ENCODE data around the gene EXOC8. TPM values are rescaled to one million over a fixed set of nuclear protein-coding genes. Genes with fewer than 3 reads are reported as not detected.

EXOC8 gene
- total RNA-seq, 1 donor from 2014 or later = 20.6 TPM

GRCh38 chr1:231359113-231359512 is 21.5 kb upstream of the EXOC8 start:
- DNase-seq = no peak
- peaks cover 5% of the 10 kb centered on the region for H3K36me3 ChIP-seq
- no peaks in the 10 kb centered on the region for H3K9me3 ChIP-seq
- no peak overlapping the region for H3K4me3 ChIP-seq
- H3K4me1 ChIP-seq = peaks cover 4% of the 10 kb centered on the region
- H3K27ac ChIP-seq = no peak overlapping the region
- peak; percentile 46 to 57 for ATAC-seq
- intact Hi-C loops (cut with DNase I) = loop anchor here (10.0 kb wide), 1 partner anchor 246 kb away; no protein-coding TSS in a partner anchor
- H3K27me3 ChIP-seq (ENCODE audit: low read depth) = no peaks in the 10 kb centered on the region
- TF ChIP-seq, protein P1, sequence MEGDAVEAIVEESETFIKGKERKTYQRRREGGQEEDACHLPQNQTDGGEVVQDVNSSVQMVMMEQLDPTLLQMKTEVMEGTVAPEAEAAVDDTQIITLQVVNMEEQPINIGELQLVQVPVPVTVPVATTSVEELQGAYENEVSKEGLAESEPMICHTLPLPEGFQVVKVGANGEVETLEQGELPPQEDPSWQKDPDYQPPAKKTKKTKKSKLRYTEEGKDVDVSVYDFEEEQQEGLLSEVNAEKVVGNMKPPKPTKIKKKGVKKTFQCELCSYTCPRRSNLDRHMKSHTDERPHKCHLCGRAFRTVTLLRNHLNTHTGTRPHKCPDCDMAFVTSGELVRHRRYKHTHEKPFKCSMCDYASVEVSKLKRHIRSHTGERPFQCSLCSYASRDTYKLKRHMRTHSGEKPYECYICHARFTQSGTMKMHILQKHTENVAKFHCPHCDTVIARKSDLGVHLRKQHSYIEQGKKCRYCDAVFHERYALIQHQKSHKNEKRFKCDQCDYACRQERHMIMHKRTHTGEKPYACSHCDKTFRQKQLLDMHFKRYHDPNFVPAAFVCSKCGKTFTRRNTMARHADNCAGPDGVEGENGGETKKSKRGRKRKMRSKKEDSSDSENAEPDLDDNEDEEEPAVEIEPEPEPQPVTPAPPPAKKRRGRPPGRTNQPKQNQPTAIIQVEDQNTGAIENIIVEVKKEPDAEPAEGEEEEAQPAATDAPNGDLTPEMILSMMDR (IDR thresholded peaks at IDR 0.05) = no peak

- Histone ChIP-seq H3K27ac (no peak overlapping the region), H3K36me3 (peaks cover 8% of the 10 kb centered on the region), H3K9me3 (no peaks in the 10 kb centered on the region), H3K27me3 (ENCODE audit: low read depth) (no peaks in the 10 kb centered on the region), H3K4me3 (no peak overlapping the region), H3K4me1 (peaks cover 4% of the 10 kb centered on the region)
- intact Hi-C loops (cut with DNase I) = loop anchor here (10.0 kb wide), 1 partner anchor 247 kb away; no protein-coding TSS in a partner anchor
- TF ChIP-seq, protein P1 (IDR thresholded peaks at IDR 0.05) = peak; percentile 74
- ATAC-seq (peak; percentile 88 to 89), DNase-seq (no peak)
Measured at GRCh38 chr1:231357831-231358354, 20.2 kb upstream of the EXOC8 start.

- DNase-seq = no peak
- intact Hi-C loops (cut with DNase I) = loop anchor here (10.0 kb wide), 1 partner anchor 248 kb away; no protein-coding TSS in a partner anchor
- peaks cover 4% of the 10 kb centered on the region for H3K4me1 ChIP-seq
- H3K27ac ChIP-seq = no peak overlapping the region
- TF ChIP-seq, protein P1 (IDR thresholded peaks at IDR 0.05) = no peak
- no peaks in the 10 kb centered on the region for H3K27me3 ChIP-seq (ENCODE audit: low read depth)
- H3K36me3 ChIP-seq = peaks cover 15% of the 10 kb centered on the region
- ATAC-seq = no peak
- no peaks in the 10 kb centered on the region for H3K9me3 ChIP-seq
- H3K4me3 ChIP-seq = no peak overlapping the region
Measured at GRCh38 chr1:231357187-231357772, 19.6 kb upstream of the EXOC8 start.

- Histone ChIP-seq H3K4me3 (no peak overlapping the region), H3K27ac (no peak overlapping the region), H3K27me3 (ENCODE audit: low read depth) (no peaks in the 10 kb centered on the region), H3K9me3 (no peaks in the 10 kb centered on the region), H3K4me1 (peaks cover 4% of the 10 kb centered on the region), H3K36me3 (peaks cover 36% of the 10 kb centered on the region)
- TF ChIP-seq, protein P1 (IDR thresholded peaks at IDR 0.05) = no peak
- DNase-seq = no peak
- intact Hi-C loops (cut with DNase I) = loop anchor here (10.0 kb wide), 1 partner anchor 250 kb away; no protein-coding TSS in a partner anchor
- no peak for ATAC-seq
Measured at GRCh38 chr1:231355171-231355570, 17.5 kb upstream of the EXOC8 start.

DNA sequence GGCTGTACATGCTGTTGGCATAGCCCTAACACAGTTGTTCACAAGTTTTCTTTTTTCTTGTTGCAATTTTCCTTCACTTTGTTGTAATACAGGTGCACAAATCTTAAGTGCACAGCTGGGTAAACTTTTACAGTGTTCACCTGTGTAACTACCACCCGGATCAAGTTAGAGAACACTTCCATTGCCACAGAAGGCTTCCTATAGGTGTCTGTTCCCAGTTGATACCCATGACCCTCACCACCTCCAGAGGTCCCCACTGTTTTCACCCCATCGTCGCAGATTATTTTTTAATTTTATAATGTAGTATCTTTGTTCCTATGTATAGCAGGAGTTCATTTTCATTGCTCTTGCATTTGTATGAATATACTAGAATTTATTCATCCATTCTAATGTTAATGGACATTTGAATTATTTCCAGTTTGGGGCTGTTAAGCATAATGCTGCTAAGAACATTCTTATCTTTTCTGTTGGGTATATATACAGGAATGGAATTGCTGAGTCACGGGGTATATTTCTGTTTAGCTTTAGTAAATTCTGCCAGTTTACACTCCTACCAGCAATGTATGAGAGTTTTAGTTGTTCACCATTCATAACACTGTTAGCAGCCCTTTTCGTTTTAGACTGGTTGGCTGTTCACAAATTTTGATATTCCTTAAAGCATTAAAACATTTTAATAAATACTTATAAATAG is 16.8 kb upstream of the EXOC8 start:
- intact Hi-C loops (cut with DNase I) = loop anchor here (10.0 kb wide), 1 partner anchor 250 kb away; no protein-coding TSS in a partner anchor
- TF ChIP-seq, protein P1 (IDR thresholded peaks at IDR 0.05) = no peak
- H3K36me3 ChIP-seq = peaks cover 43% of the 10 kb centered on the region
- DNase-seq (no peak), ATAC-seq (no peak)
- H3K27me3 ChIP-seq (ENCODE audit: low read depth) = no peaks in the 10 kb centered on the region
- no peak overlapping the region for H3K4me3 ChIP-seq
- no peaks in the 10 kb centered on the region for H3K9me3 ChIP-seq
- no peak overlapping the region for H3K27ac ChIP-seq
- peaks cover 4% of the 10 kb centered on the region for H3K4me1 ChIP-seq
